LNCAP (cell line): ENCODE data around the gene SYT3.

ENCODE experiments used
- CTCF ChIP-seq: fragments of 450-650 bp; IDR thresholded peaks from 2 replicates; pipeline ENCODE4 v1.5.1; 2017; ENCODE audit warnings: mild to moderate bottlenecking

SYT3 gene

GRCh38 chr19:50580970-50581634 is 58.6 kb downstream of the SYT3 start:
- no peak for TF ChIP-seq CTCF

- no peak for TF ChIP-seq CTCF
Measured at GRCh38 chr19:50580240-50580639, 59.4 kb downstream of the SYT3 start.

GRCh38 chr19:50573741-50574461 is 65.8 kb downstream of the SYT3 start:
- no peak for TF ChIP-seq CTCF
